Small intestine (tissue), 7 donors: Measurements from ENCODE around the gene HDAC4. TPM values are rescaled to one million over a fixed set of nuclear protein-coding genes. Genes with fewer than 3 reads are reported as not detected.

Experiments
- DNase-seq, 2 donors: peaks; one replicate each; pipeline versions ENCODE4 v3.0.0 to v3.0.0-alpha.2; 2013
- FAIRE-seq: peaks from 2 replicates; lab custom pipeline; 2012; peaks lifted over from hg19 to GRCh38; lab: Jason Lieb, UNC
- H3K27ac ChIP-seq, 3 donors: one replicate each; pipeline ENCODE4 v1.5.1; 2013; ENCODE audit warnings: low read length in 2 of 3, mild to moderate bottlenecking in 2 of 3, control low read depth in 1 of 3, inconsistent platforms in 1 of 3, low read depth in 1 of 3, moderate library complexity in 1 of 3
- H3K27me3 ChIP-seq, 3 donors: one replicate each; pipeline ENCODE4 v1.6.1; 2013; ENCODE audit warnings: low read length in 3 of 3, inconsistent platforms in 1 of 3; ENCODE audit not compliant: control insufficient read depth in 3 of 3, insufficient read depth in 3 of 3
- H3K36me3 ChIP-seq, 3 donors: one replicate each; pipeline ENCODE4 v1.6.1; 2013; ENCODE audit warnings: low read length in 3 of 3, inconsistent platforms in 1 of 3, low read depth in 1 of 3, mild to moderate bottlenecking in 1 of 3, moderate library complexity in 1 of 3; ENCODE audit not compliant: control insufficient read depth in 3 of 3, insufficient read depth in 2 of 3
- H3K4me1 ChIP-seq, 3 donors: one replicate each; pipeline ENCODE4 v1.6.1; 2013; ENCODE audit warnings: low read length in 2 of 3, inconsistent platforms in 1 of 3, low read depth in 1 of 3, mild to moderate bottlenecking in 1 of 3, moderate library complexity in 1 of 3; ENCODE audit not compliant: control insufficient read depth in 3 of 3, insufficient read depth in 2 of 3
- H3K4me3 ChIP-seq, 3 donors: one replicate each; pipeline ENCODE4 v1.5.1; 2013; ENCODE audit warnings: low read length in 3 of 3, control low read depth in 1 of 3, inconsistent platforms in 1 of 3, low read depth in 1 of 3, mild to moderate bottlenecking in 1 of 3, moderate library complexity in 1 of 3
- H3K9me3 ChIP-seq, 2 donors: one replicate each; pipeline ENCODE4 v1.6.1; 2013; ENCODE audit warnings: low read depth in 1 of 2, low read length in 1 of 2; ENCODE audit not compliant: control insufficient read depth in 2 of 2, insufficient read depth in 1 of 2
- WGBS, 3 donors: extraction: QIAGEN DNeasy Blood & Tissue Kit; methylation state at CpG; one replicate each; pipeline ENCODE4 v1.1.7; 2013; 5-methylcytosine and 5-hydroxymethylcytosine counted together
- polyA plus RNA-seq, 4 donors: library from polyadenylated mRNA; stranded (reverse) in 3 of 4; unstranded in 1 of 4; fragments of 200-250 nt in 3 of 4; fragments of 120-200 nt in 1 of 4; gene quantifications; one replicate each; pipeline versions ENCODE4 v1.2.1 to v1.2.3, GENCODE V29; 2013
- donor health status: healthy with polysubstance abuse.
- donor health status: control.
- donor health status: control.
- donor health status: Bipolar disorder and iron deficiency.
- donor health status: healthy.

The HDAC4 gene
- polyA plus RNA-seq, 4 donors = 3.1 to 11.3 (median 5.9) TPM

GRCh38 chr2:239095460-239096081 is 305.2 kb downstream of the HDAC4 start:
- peaks cover 0 to 63% (median 9%) of the 10 kb centered on the region in 3 donors for H3K36me3 ChIP-seq
- 85 to 95% (median 94%) methylated on average over 18 to 20 of the region's 20 CpGs for WGBS, 3 donors
- H3K4me1 ChIP-seq = no peaks in the 10 kb centered on the region
- DNase-seq = no peak
- no peaks in the 10 kb centered on the region for H3K27me3 ChIP-seq
- no peaks in the 10 kb centered on the region for H3K9me3 ChIP-seq
- no peak overlapping the region for H3K27ac ChIP-seq
- H3K4me3 ChIP-seq = no peak overlapping the region
- no peak for FAIRE-seq

- Histone ChIP-seq H3K9me3 (no peaks in the 10 kb centered on the region), H3K27ac (no peak overlapping the region), H3K27me3 (no peaks in the 10 kb centered on the region), H3K36me3 (peaks cover 0 to 58% (median 8%) of the 10 kb centered on the region in 3 donors), H3K4me3 (no peak overlapping the region), H3K4me1 (no peaks in the 10 kb centered on the region)
- WGBS, 3 donors = 91 to 96% (median 93%) methylated on average over 17 of the region's 17 CpGs
- DNase-seq (no peak), FAIRE-seq (no peak)
Measured at GRCh38 chr2:239094867-239095266, 306.0 kb downstream of the HDAC4 start.

- no peak overlapping the region for H3K4me3 ChIP-seq
- H3K36me3 ChIP-seq = peaks cover 0 to 53% (median 7%) of the 10 kb centered on the region in 3 donors
- H3K27me3 ChIP-seq = no peaks in the 10 kb centered on the region
- H3K27ac ChIP-seq = no peak overlapping the region
- H3K4me1 ChIP-seq = no peaks in the 10 kb centered on the region
- WGBS, 3 donors = 94 to 97% (median 94%) methylated on average over 17 of the region's 17 CpGs
- DNase-seq (no peak), FAIRE-seq (no peak)
- H3K9me3 ChIP-seq = no peaks in the 10 kb centered on the region
Measured at GRCh38 chr2:239093952-239094351, 306.9 kb downstream of the HDAC4 start.

GRCh38 chr2:239093542-239093941 is 307.3 kb downstream of the HDAC4 start:
- no peaks in the 10 kb centered on the region for H3K9me3 ChIP-seq
- WGBS, 3 donors = 85 to 95% (median 89%) methylated on average over 7 of the region's 7 CpGs
- no peaks in the 10 kb centered on the region for H3K27me3 ChIP-seq
- no peak overlapping the region for H3K4me3 ChIP-seq
- DNase-seq (no peak), FAIRE-seq (no peak)
- peaks cover 0 to 55% (median 7%) of the 10 kb centered on the region in 3 donors for H3K36me3 ChIP-seq
- H3K27ac ChIP-seq = no peak overlapping the region
- H3K4me1 ChIP-seq = no peaks in the 10 kb centered on the region

GRCh38 chr2:239092571-239093294 is 308.1 kb downstream of the HDAC4 start:
- FAIRE-seq (no peak), DNase-seq (no peak)
- Histone ChIP-seq H3K4me3 (no peak overlapping the region), H3K27me3 (no peaks in the 10 kb centered on the region), H3K36me3 (peaks cover 0 to 57% (median 10%) of the 10 kb centered on the region in 3 donors), H3K9me3 (no peaks in the 10 kb centered on the region), H3K4me1 (no peaks in the 10 kb centered on the region), H3K27ac (no peak overlapping the region)
- 92 to 95% (median 93%) methylated on average over 26 to 27 of the region's 27 CpGs for WGBS, 3 donors

- no peak for DNase-seq
- Histone ChIP-seq H3K27ac (no peak overlapping the region), H3K4me3 (no peak overlapping the region), H3K36me3 (peaks cover 0 to 50% (median 11%) of the 10 kb centered on the region in 3 donors), H3K9me3 (no peaks in the 10 kb centered on the region), H3K4me1 (no peaks in the 10 kb centered on the region), H3K27me3 (no peaks in the 10 kb centered on the region)
- FAIRE-seq = no peak
- 91 to 97% (median 95%) methylated on average over 13 of the region's 13 CpGs for WGBS, 3 donors
Measured at GRCh38 chr2:239089884-239090283, 310.9 kb downstream of the HDAC4 start.

GRCh38 chr2:239087046-239087710 is 313.6 kb downstream of the HDAC4 start:
- WGBS, 3 donors = 92 to 97% (median 96%) methylated on average over 21 of the region's 21 CpGs
- FAIRE-seq = no peak
- H3K27ac ChIP-seq = no peak overlapping the region
- no peaks in the 10 kb centered on the region for H3K4me1 ChIP-seq
- no peak for DNase-seq
- H3K27me3 ChIP-seq = no peaks in the 10 kb centered on the region
- H3K9me3 ChIP-seq = no peaks in the 10 kb centered on the region
- H3K36me3 ChIP-seq = peaks cover 0 to 49% (median 4%) of the 10 kb centered on the region in 3 donors
- H3K4me3 ChIP-seq = no peak overlapping the region

GRCh38 chr2:239086325-239087020 is 314.3 kb downstream of the HDAC4 start:
- Histone ChIP-seq H3K36me3 (peaks cover 0 to 53% (median 4%) of the 10 kb centered on the region in 3 donors), H3K9me3 (no peaks in the 10 kb centered on the region), H3K27me3 (no peaks in the 10 kb centered on the region), H3K4me1 (no peaks in the 10 kb centered on the region), H3K4me3 (no peak overlapping the region), H3K27ac (no peak overlapping the region)
- 92 to 95% (median 94%) methylated on average over 28 of the region's 28 CpGs for WGBS, 3 donors
- FAIRE-seq = no peak
- no peak for DNase-seq
